Measurements from ENCODE around the gene GRPEL1. TPM values are rescaled to one million over a fixed set of nuclear protein-coding genes. Genes with fewer than 3 reads are reported as not detected.
A peak's percentile ranks its signal among the peaks of the same experiment; 100 is the strongest.

GRPEL1 gene
- total and polyA plus RNA-seq, 4 donors: 9.8 to 98.1 (median 40.2) TPM

- H3K4me3 ChIP-seq (ENCODE audit: low read depth in 1 of 3, low read length in 3 of 3): no peak overlapping the region
- no peak for TF ChIP-seq TAF1 (conservative IDR thresholded peaks at IDR 0.05)
- TF ChIP-seq REST (IDR thresholded peaks at IDR 0.05): no peak
- TF ChIP-seq HNF4A (conservative IDR thresholded peaks at IDR 0.05): no peak
- no peak for TF ChIP-seq FOXA1 (IDR thresholded peaks at IDR 0.05)
- no peak for TF ChIP-seq CTCF (IDR thresholded peaks at IDR 0.05; ENCODE audit: low read depth, low read length, missing input control)
- TF ChIP-seq EGR1 (IDR thresholded peaks at IDR 0.05; ENCODE audit: low read depth in 2 of 2): no peak
- no peak for TF ChIP-seq MAX (IDR thresholded peaks at IDR 0.05)
- no peak for TF ChIP-seq SP1 (IDR thresholded peaks at IDR 0.05)
- no peak for TF ChIP-seq ZBTB33 (IDR thresholded peaks at IDR 0.05)
- TF ChIP-seq HNF4G (IDR thresholded peaks at IDR 0.05): no peak
- TF ChIP-seq GABPA (IDR thresholded peaks at IDR 0.05 in 1 of 2, conservative IDR thresholded peaks at IDR 0.05 in 1 of 2): no peak
- TF ChIP-seq RXRA (IDR thresholded peaks at IDR 0.05): no peak
- no peak for TF ChIP-seq YY1 (IDR thresholded peaks at IDR 0.05)
- no peak for TF ChIP-seq FOXA2 (IDR thresholded peaks at IDR 0.05)
- TF ChIP-seq NR2F2 (IDR thresholded peaks at IDR 0.05): no peak
- no peak for TF ChIP-seq RAD21 (IDR thresholded peaks at IDR 0.05)
- WGBS: 96% methylated on average over 10 of the region's 10 CpGs
- H3K27ac ChIP-seq (ENCODE audit: low read depth in 1 of 2, low read length in 2 of 2): peak overlapping the region; percentile 85 to 86
- H3K27me3 ChIP-seq (ENCODE audit: control insufficient read depth in 4 of 4, insufficient read depth in 4 of 4, low read length in 3 of 4): no peaks in the 10 kb centered on the region
- no peaks in the 10 kb centered on the region for H3K9me3 ChIP-seq (ENCODE audit: control insufficient read depth in 4 of 4, low read length in 3 of 4)
- H3K9ac ChIP-seq (ENCODE audit: low read depth in 1 of 2, low read length in 2 of 2): no peak overlapping the region
- H3K4me1 ChIP-seq (ENCODE audit: control insufficient read depth in 4 of 4, insufficient read depth in 4 of 4, low read length in 3 of 4): peaks cover 8 to 27% (median 15%) of the 10 kb centered on the region in 4 donors
- peaks cover 8 to 32% (median 20%) of the 10 kb centered on the region in 4 donors for H3K36me3 ChIP-seq (ENCODE audit: control insufficient read depth in 4 of 4, insufficient read depth in 3 of 4, low read depth in 1 of 4, low read length in 3 of 4)
- no peak for DNase-seq (ENCODE audit: low spot score)
Observed at GRCh38 chr4:7029921-7030320, 37.9 kb downstream of the GRPEL1 start.

GRCh38 chr4:7029212-7029611, 38.7 kb downstream of the GRPEL1 start:
- Histone ChIP-seq H3K4me3 (ENCODE audit: low read depth in 1 of 3, low read length in 3 of 3) (no peak overlapping the region), H3K9me3 (ENCODE audit: control insufficient read depth in 4 of 4, low read length in 3 of 4) (no peaks in the 10 kb centered on the region), H3K27ac (ENCODE audit: low read depth in 1 of 2, low read length in 2 of 2) (peak overlapping the region; percentile 85 to 86), H3K27me3 (ENCODE audit: control insufficient read depth in 4 of 4, insufficient read depth in 4 of 4, low read length in 3 of 4) (no peaks in the 10 kb centered on the region), H3K36me3 (ENCODE audit: control insufficient read depth in 4 of 4, insufficient read depth in 3 of 4, low read depth in 1 of 4, low read length in 3 of 4) (peaks cover 8 to 36% (median 20%) of the 10 kb centered on the region in 4 donors), H3K9ac (ENCODE audit: low read depth in 1 of 2, low read length in 2 of 2) (no peak overlapping the region), H3K4me1 (ENCODE audit: control insufficient read depth in 4 of 4, insufficient read depth in 4 of 4, low read length in 3 of 4) (peaks cover 5 to 20% (median 9%) of the 10 kb centered on the region in 4 donors)
- no peak for DNase-seq (ENCODE audit: low spot score)
- WGBS: 42% methylated on average over 12 of the region's 12 CpGs
- TF ChIP-seq SP1 (IDR thresholded peaks at IDR 0.05): peak; percentile 84
- TF ChIP-seq TAF1 (conservative IDR thresholded peaks at IDR 0.05): no peak
- TF ChIP-seq EGR1 (IDR thresholded peaks at IDR 0.05; ENCODE audit: low read depth in 2 of 2): peak in 1 of 2 donors; percentile 68
- peak; percentile 92 to 94 for TF ChIP-seq HNF4A (conservative IDR thresholded peaks at IDR 0.05)
- peak in 1 of 2 donors; percentile 66 for TF ChIP-seq JUND (IDR thresholded peaks at IDR 0.05)
- peak; percentile 24 for TF ChIP-seq FOXA2 (IDR thresholded peaks at IDR 0.05)
- TF ChIP-seq RXRA (IDR thresholded peaks at IDR 0.05): peak; percentile 93 to 96
- no peak for TF ChIP-seq CTCF (IDR thresholded peaks at IDR 0.05; ENCODE audit: low read depth, low read length, missing input control)
- TF ChIP-seq ZBTB33 (IDR thresholded peaks at IDR 0.05): no peak
- TF ChIP-seq FOXA1 (IDR thresholded peaks at IDR 0.05): peak; percentile 62
- TF ChIP-seq MAX (IDR thresholded peaks at IDR 0.05): peak; percentile 86
